ENCODE measurements around the gene DCDC2. TPM values are rescaled to one million over a fixed set of nuclear protein-coding genes. Genes with fewer than 3 reads are reported as not detected.
"Not testable (repeated sequence)": the region's sequence is repeated elsewhere in the genome, so short reads cannot be mapped to it uniquely, and the experiment has no call there.

Gene DCDC2
- total and polyA plus RNA-seq, 2 experiments from 2014 or later = 0.06 TPM; not detected in 1

GRCh38 chr6:24325978-24326377, 31.9 kb downstream of the DCDC2 start:
- Histone ChIP-seq H3K27me3 (no peaks in the 10 kb centered on the region), H3K4me3 (no peak overlapping the region), H3K4me1 (ENCODE audit: low read depth) (peaks cover 4% of the 10 kb centered on the region), H3K36me3 (no peaks in the 10 kb centered on the region), H3K9me3 (ENCODE audit: low read depth) (no peaks in the 10 kb centered on the region), H3K27ac (no peak overlapping the region)
- no peak for TF ChIP-seq CTCF (IDR thresholded peaks at IDR 0.05; ENCODE audit: low read depth, low read length)
- no peak for DNase-seq (ENCODE audit: low read depth in 1 of 2, low spot score in 1 of 2)

- no peak overlapping the region for H3K4me3 ChIP-seq
- no peak overlapping the region for H3K27ac ChIP-seq
- H3K27me3 ChIP-seq = no peaks in the 10 kb centered on the region
- TF ChIP-seq CTCF (IDR thresholded peaks at IDR 0.05; ENCODE audit: low read depth, low read length) = no peak
- DNase-seq (ENCODE audit: low read depth in 1 of 2, low spot score in 1 of 2) = no peak
- no peaks in the 10 kb centered on the region for H3K9me3 ChIP-seq (ENCODE audit: low read depth)
- H3K4me1 ChIP-seq (ENCODE audit: low read depth) = peaks cover 4% of the 10 kb centered on the region
- no peaks in the 10 kb centered on the region for H3K36me3 ChIP-seq
Observed at GRCh38 chr6:24324617-24325016, 33.2 kb downstream of the DCDC2 start.

GRCh38 chr6:24323632-24324337, 34.1 kb downstream of the DCDC2 start:
- H3K9me3 ChIP-seq (ENCODE audit: low read depth) = no peaks in the 10 kb centered on the region
- peak in 1 of 2 donors; percentile 37 for DNase-seq (ENCODE audit: low read depth in 1 of 2, low spot score in 1 of 2)
- H3K36me3 ChIP-seq = no peaks in the 10 kb centered on the region
- H3K27ac ChIP-seq = no peak overlapping the region
- peaks cover 4% of the 10 kb centered on the region for H3K4me1 ChIP-seq (ENCODE audit: low read depth)
- TF ChIP-seq CTCF (IDR thresholded peaks at IDR 0.05; ENCODE audit: low read depth, low read length) = no peak
- H3K27me3 ChIP-seq = no peaks in the 10 kb centered on the region
- no peak overlapping the region for H3K4me3 ChIP-seq

GRCh38 chr6:24322924-24323323, 34.9 kb downstream of the DCDC2 start:
- no peak for DNase-seq (ENCODE audit: low read depth in 1 of 2, low spot score in 1 of 2)
- no peak overlapping the region for H3K27ac ChIP-seq
- no peak overlapping the region for H3K4me3 ChIP-seq
- H3K9me3 ChIP-seq (ENCODE audit: low read depth) = no peaks in the 10 kb centered on the region
- H3K4me1 ChIP-seq (ENCODE audit: low read depth) = peaks cover 4% of the 10 kb centered on the region
- no peaks in the 10 kb centered on the region for H3K27me3 ChIP-seq
- TF ChIP-seq CTCF (IDR thresholded peaks at IDR 0.05; ENCODE audit: low read depth, low read length) = no peak
- no peaks in the 10 kb centered on the region for H3K36me3 ChIP-seq

- H3K27me3 ChIP-seq; H3K27ac ChIP-seq; H3K9me3 ChIP-seq (ENCODE audit: low read depth); H3K4me1 ChIP-seq (ENCODE audit: low read depth); H3K4me3 ChIP-seq; DNase-seq (ENCODE audit: low read depth in 1 of 2, low spot score in 1 of 2); H3K36me3 ChIP-seq: not testable (repeated sequence)
Observed at GRCh38 chr6:24322446-24322845, 35.4 kb downstream of the DCDC2 start.

GRCh38 chr6:24321538-24322162, 36.2 kb downstream of the DCDC2 start:
- Histone ChIP-seq H3K36me3 (no peaks in the 10 kb centered on the region), H3K27ac (no peak overlapping the region), H3K4me3 (no peak overlapping the region), H3K4me1 (ENCODE audit: low read depth) (peaks cover 4% of the 10 kb centered on the region), H3K27me3 (no peaks in the 10 kb centered on the region), H3K9me3 (ENCODE audit: low read depth) (no peaks in the 10 kb centered on the region)
- TF ChIP-seq CTCF (IDR thresholded peaks at IDR 0.05; ENCODE audit: low read depth, low read length) = no peak
- peak; percentile 28 to 74 for DNase-seq (ENCODE audit: low read depth in 1 of 2, low spot score in 1 of 2)

Data from cardiac muscle cell (in vitro differentiated cells and primary cell).